Lower leg skin (tissue), 4 donors: ENCODE data around the gene KCNIP4. TPM values are rescaled to one million over a fixed set of nuclear protein-coding genes. Genes with fewer than 3 reads are reported as not detected.

Source experiments
- DNase-seq, 2 donors: peaks; one replicate each; pipeline ENCODE4 v3.0.0-alpha.2; 2019; ENCODE audit warnings: low spot score in 2 of 2
- H3K4me3 ChIP-seq: fragments of 200-600 bp; sonication (generic); 2 replicates; pipeline ENCODE4 v1.5.1; 2017; ENCODE audit warnings: mild to moderate bottlenecking, low read depth; ENCODE audit not compliant: poor library complexity, severe bottlenecking
- CTCF ChIP-seq, 3 donors: fragments of 450-650 bp; IDR thresholded peaks; one replicate each; pipeline ENCODE4 v1.5.1; 2016; ENCODE audit warnings: antibody characterized with exemption in 3 of 3, mild to moderate bottlenecking in 3 of 3, moderate library complexity in 2 of 3
- POLR2A ChIP-seq, 2 donors: fragments of 450-650 bp; IDR thresholded peaks; one replicate each; pipeline ENCODE4 v1.6.1; 2016 to 2017; ENCODE audit warnings: antibody characterized with exemption in 2 of 2, mild to moderate bottlenecking in 1 of 2, moderate library complexity in 1 of 2
- WGBS, 2 donors: methylation state at CpG; one replicate each; pipeline ENCODE4 v1.1.5; 2018; 5-methylcytosine and 5-hydroxymethylcytosine counted together
- intact Hi-C: fragments of 100-400 bp; cut with DNase I; formaldehyde crosslinking; loops from one replicate; pipeline ENCODE4 v1.15.0; 2023; ENCODE audit warnings: low total_unique reads
- total RNA-seq, 4 donors: library from RNA; depleted of rRNA; stranded (reverse); fragments of >200 nt; gene quantifications; one replicate each; pipeline ENCODE4 v1.1.0, GENCODE V29; 2016

Gene KCNIP4
- total RNA-seq, 4 donors from 2014 or later, result not detected

DNA sequence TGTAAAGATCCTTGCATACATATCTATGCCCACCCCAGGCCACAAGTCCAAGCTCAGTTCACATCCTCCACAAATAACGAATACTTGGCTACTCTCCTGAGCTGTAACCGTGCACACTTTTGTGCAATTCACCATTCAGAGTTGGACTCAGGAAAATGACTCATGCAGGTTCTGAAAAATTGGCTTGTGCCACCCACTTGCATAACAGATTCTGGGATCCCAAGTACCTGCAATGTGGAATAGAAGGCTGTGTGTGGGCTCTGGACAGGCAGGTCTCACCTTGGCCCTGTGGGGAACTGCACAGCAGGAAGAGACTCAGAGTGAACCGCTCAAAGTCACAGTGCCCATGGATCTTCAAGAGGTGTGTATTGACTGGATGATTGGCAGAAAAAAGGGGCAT is 745.6 kb downstream of the KCNIP4 start:
- 74 to 87% methylated on average over 3 of the region's 3 CpGs for WGBS, 2 donors
- DNase-seq, result no peak

DNA sequence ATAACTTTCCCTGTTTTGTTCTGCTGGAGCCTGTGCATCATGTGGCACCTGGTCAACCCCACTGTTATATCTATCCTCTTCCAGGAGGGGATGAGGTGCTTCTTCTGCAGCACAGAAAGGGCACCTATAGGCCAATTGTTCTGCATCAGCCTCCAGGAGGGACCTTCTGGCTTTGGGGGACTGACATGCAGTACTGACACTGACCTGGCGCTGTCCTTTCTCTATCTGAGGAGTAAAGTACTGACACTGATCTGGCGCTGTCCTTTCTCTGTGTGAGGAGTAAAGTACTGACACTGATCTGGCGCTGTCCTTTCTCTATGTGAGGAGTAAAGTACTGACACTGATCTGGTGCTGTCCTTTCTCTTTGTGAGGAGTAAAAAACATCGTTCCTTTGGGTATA is 749.9 kb downstream of the KCNIP4 start:
- intact Hi-C loops, result no loop called here
- WGBS, 2 donors, result 84 to 94% methylated on average over 4 of the region's 4 CpGs
- no peak for TF ChIP-seq POLR2A (IDR thresholded peaks at IDR 0.05)
- TF ChIP-seq CTCF (IDR thresholded peaks at IDR 0.05), result no peak
- no peak for DNase-seq
- no peak overlapping the region for H3K4me3 ChIP-seq

More for the DNA sequence above, 745.6 kb downstream of the KCNIP4 start:
- no peak overlapping the region for H3K4me3 ChIP-seq
- no peak for TF ChIP-seq POLR2A (IDR thresholded peaks at IDR 0.05)
- no peak for TF ChIP-seq CTCF (IDR thresholded peaks at IDR 0.05)
- intact Hi-C loops, result no loop called here

GRCh38 chr4:21195682-21196081 is 752.9 kb downstream of the KCNIP4 start:
- TF ChIP-seq POLR2A (IDR thresholded peaks at IDR 0.05) (no peak), CTCF (IDR thresholded peaks at IDR 0.05) (no peak)
- H3K4me3 ChIP-seq, result no peak overlapping the region
- no peak for DNase-seq
- intact Hi-C loops, result no loop called here
- WGBS, 2 donors, result 59 to 61% methylated on average over 6 of the region's 6 CpGs

GRCh38 chr4:21192367-21192766 is 756.2 kb downstream of the KCNIP4 start:
- no peak for TF ChIP-seq CTCF (IDR thresholded peaks at IDR 0.05)
- TF ChIP-seq POLR2A (IDR thresholded peaks at IDR 0.05), result no peak
- DNase-seq, result no peak
- 89 to 91% methylated on average over 2 of the region's 2 CpGs for WGBS, 2 donors
- no peak overlapping the region for H3K4me3 ChIP-seq
- intact Hi-C loops, result no loop called here

GRCh38 chr4:21191317-21191716 is 757.3 kb downstream of the KCNIP4 start:
- no peak for DNase-seq
- 80 to 86% methylated on average over 6 of the region's 6 CpGs for WGBS, 2 donors
- intact Hi-C loops, result no loop called here
- H3K4me3 ChIP-seq, result no peak overlapping the region
- TF ChIP-seq POLR2A (IDR thresholded peaks at IDR 0.05), result no peak
- TF ChIP-seq CTCF (IDR thresholded peaks at IDR 0.05), result no peak

DNA sequence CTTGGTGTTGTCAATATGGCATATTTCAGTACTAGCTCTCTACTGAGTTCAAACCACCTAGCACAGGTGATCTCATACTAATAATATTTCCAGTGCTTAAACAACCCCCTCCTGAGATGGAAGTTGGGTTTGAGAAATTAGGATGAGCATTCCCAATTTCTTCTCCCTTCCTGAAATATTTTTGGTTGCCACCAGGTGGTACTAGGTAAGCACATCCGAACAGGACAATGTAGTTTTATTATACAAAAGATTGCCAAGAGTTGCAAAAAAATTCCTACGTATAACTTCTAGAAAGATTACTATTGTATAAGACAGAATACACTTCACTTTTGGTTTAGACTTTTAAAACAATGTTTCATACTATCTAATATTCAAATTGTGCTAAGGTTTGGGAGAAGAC is 763.8 kb downstream of the KCNIP4 start:
- no peak for DNase-seq
- intact Hi-C loops, result no loop called here
- 74 to 77% methylated on average over 2 of the region's 2 CpGs for WGBS, 2 donors
- TF ChIP-seq CTCF (IDR thresholded peaks at IDR 0.05), result no peak
- TF ChIP-seq POLR2A (IDR thresholded peaks at IDR 0.05), result no peak
- H3K4me3 ChIP-seq, result no peak overlapping the region
